Osteoblast (primary cell): ENCODE data around the gene GNPAT. TPM values are rescaled to one million over a fixed set of nuclear protein-coding genes. Genes with fewer than 3 reads are reported as not detected.

Experiments
- DNase-seq: peaks from one replicate; pipeline ENCODE4 v3.0.0; 2011; ENCODE audit warnings: low spot score, mixed read lengths; ENCODE audit not compliant: insufficient read length; ENCODE audit errors: missing footprints
- H2AFZ ChIP-seq: 2 replicates; pipeline ENCODE4 v1.6.0; 2011; ENCODE audit warnings: mild to moderate bottlenecking, low read length
- H3K27ac ChIP-seq: 2 replicates; pipeline ENCODE4 v1.5.1; 2011; ENCODE audit warnings: mild to moderate bottlenecking, low read depth, low read length, moderate library complexity
- H3K27me3 ChIP-seq: 2 replicates; pipeline ENCODE4 v1.6.0; 2012; ENCODE audit warnings: mild to moderate bottlenecking, control low read depth, inconsistent platforms, low read length, moderate library complexity; ENCODE audit not compliant: insufficient read depth
- H3K36me3 ChIP-seq: 2 replicates; pipeline ENCODE4 v1.5.1; 2011; ENCODE audit warnings: mild to moderate bottlenecking, low read length, control low read depth, moderate library complexity; ENCODE audit not compliant: insufficient read depth
- H3K4me1 ChIP-seq: 2 replicates; pipeline ENCODE4 v1.5.1; 2011; ENCODE audit warnings: mild to moderate bottlenecking, low read length, control low read depth, moderate library complexity; ENCODE audit not compliant: insufficient read depth
- H3K4me2 ChIP-seq: 2 replicates; pipeline ENCODE4 v1.6.0; 2011; ENCODE audit warnings: mild to moderate bottlenecking, low read length; ENCODE audit not compliant: insufficient read depth
- H3K4me3 ChIP-seq: fragments of 200-600 bp; sonication (generic); 3 replicates; pipeline ENCODE4 v1.5.1; 2012; ENCODE audit warnings: mild to moderate bottlenecking, low read length, inconsistent platforms; ENCODE audit not compliant: insufficient read depth
- H3K79me2 ChIP-seq: 2 replicates; pipeline ENCODE4 v1.6.0; 2012; ENCODE audit warnings: mild to moderate bottlenecking, low read length, control low read depth, inconsistent platforms; ENCODE audit not compliant: insufficient read depth
- H3K9me3 ChIP-seq: 2 replicates; pipeline ENCODE4 v1.5.1; 2011; ENCODE audit warnings: low read depth, low read length, control low read depth
- H4K20me1 ChIP-seq: 2 replicates; pipeline ENCODE4 v1.6.0; 2012; ENCODE audit warnings: mild to moderate bottlenecking, low read length, control low read depth; ENCODE audit not compliant: insufficient read depth
- small RNA-seq: library from RNA; depleted of rRNA; stranded (forward); fragments of <200 nt; gene quantifications from one replicate; pipeline ENCODE3, GENCODE V24; 2012
- total RNA-seq: library from RNA; depleted of rRNA; stranded (reverse); fragments of >200 nt; gene quantifications from 2 replicates; pipeline ENCODE4 v1.2.3, GENCODE V29; 2012
- TF ChIP-seq, protein P1 (sequence below): IDR thresholded peaks from 2 replicates; pipeline ENCODE4 v1.5.1; 2011; ENCODE audit warnings: mild to moderate bottlenecking, low read depth, low read length, moderate library complexity; ENCODE audit errors: extremely low read depth

The GNPAT gene
- total RNA-seq, 1 donor = 52.1 TPM

DNA sequence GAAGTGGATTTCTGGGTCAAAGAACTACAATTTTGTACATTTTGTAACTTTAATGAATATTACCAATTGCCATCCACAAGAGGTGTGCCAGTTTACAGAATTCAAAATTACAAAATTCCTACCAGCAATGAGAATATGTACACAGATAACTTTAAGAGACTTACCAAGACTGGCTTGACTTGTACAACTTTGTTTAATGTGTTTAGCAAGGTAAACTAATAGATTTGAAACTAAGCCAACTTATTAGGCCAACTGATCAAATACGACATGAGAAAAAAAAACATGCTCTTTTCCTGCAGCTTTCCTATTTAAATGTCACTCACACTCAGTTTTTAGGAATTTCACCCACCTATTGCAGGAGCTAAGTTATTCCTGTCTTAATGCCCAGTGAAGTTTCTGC lies 85.2 kb downstream of the GNPAT start:
- Histone ChIP-seq H3K79me2 (no peaks in the 10 kb centered on the region), H3K4me3 (no peak overlapping the region), H4K20me1 (no peaks in the 10 kb centered on the region), H3K27me3 (no peaks in the 10 kb centered on the region), H3K36me3 (no peaks in the 10 kb centered on the region), H3K4me2 (no peak overlapping the region), H3K4me1 (no peaks in the 10 kb centered on the region), H3K9me3 (no peaks in the 10 kb centered on the region), H2AFZ (no peak overlapping the region), H3K27ac (no peak overlapping the region)
- TF ChIP-seq, protein P1, sequence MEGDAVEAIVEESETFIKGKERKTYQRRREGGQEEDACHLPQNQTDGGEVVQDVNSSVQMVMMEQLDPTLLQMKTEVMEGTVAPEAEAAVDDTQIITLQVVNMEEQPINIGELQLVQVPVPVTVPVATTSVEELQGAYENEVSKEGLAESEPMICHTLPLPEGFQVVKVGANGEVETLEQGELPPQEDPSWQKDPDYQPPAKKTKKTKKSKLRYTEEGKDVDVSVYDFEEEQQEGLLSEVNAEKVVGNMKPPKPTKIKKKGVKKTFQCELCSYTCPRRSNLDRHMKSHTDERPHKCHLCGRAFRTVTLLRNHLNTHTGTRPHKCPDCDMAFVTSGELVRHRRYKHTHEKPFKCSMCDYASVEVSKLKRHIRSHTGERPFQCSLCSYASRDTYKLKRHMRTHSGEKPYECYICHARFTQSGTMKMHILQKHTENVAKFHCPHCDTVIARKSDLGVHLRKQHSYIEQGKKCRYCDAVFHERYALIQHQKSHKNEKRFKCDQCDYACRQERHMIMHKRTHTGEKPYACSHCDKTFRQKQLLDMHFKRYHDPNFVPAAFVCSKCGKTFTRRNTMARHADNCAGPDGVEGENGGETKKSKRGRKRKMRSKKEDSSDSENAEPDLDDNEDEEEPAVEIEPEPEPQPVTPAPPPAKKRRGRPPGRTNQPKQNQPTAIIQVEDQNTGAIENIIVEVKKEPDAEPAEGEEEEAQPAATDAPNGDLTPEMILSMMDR = no peak
- no peak for DNase-seq

Small RNAs within 50 kb of the gene (small RNA-seq; reads per million reads assigned to genes)
- gene RNA5SP80 = not detected

Other genes with a start within 250 kb of the GNPAT start
- gene FAM89A, start 201.0 kb upstream of the GNPAT start, total RNA-seq = 10.9 and 15.3 TPM in 2 replicates
- gene TRIM67, start 79.2 kb upstream of the GNPAT start, total RNA-seq = 0.29 and 0.36 TPM in 2 replicates
- gene EXOC8, start 96.6 kb downstream of the GNPAT start, total RNA-seq = 14.4 and 16.3 TPM in 2 replicates
- 15.3 and 17.0 TPM in 2 replicates for gene SPRTN, start 97.1 kb downstream of the GNPAT start, total RNA-seq
- 32.1 and 52.5 TPM in 2 replicates for gene EGLN1, start 181.1 kb downstream of the GNPAT start, total RNA-seq